ENCODE measurements around the gene RTP2.

RTP2 gene

DNA sequence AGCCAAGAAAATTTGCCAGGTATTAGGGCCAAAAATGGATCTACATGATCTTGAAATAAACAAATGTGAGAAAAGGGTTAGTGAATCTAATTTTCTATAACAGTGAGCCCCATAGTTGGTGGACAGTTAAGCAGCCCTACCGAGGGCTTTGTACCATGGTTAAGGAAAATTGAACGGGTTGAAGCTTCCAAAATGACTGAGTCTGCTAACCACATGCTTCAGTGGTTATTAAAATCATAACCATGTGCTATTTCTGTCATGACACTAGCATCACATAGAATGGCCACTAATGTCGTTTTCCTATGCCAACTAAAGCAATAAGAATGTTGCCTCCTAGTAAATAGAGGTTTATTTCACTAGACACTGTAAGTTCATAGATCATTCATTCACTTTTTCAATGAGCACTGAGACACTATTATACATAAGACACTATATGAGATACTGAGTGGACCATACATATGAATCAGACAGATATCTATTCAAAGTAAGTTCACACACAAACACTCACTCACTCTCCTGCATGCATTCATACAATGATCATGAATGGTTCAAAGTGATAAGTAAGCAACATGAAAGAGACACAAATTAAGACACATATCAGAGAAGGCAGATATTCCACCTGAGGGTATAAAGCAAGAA is 36.5 kb downstream of the RTP2 start:
- DNase-seq = no peak

DNA sequence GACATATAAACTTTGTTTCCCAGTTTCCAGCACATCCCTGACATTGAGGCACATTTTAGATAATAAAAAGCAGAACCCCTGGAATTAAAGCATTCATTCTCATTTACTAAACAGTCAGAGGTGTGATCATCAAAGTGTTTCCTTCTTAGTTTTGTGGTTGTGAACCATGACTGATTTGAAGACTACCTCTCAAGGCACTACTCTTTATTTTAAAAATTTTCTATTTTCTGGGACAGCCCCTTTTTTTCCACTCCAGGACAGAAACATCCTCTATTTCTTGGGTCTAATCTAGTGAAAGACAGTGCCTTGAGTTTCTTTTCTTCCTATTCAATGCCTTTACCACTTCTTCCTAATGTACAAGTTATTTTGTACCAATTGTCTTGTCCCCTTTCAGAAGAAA is 37.3 kb downstream of the RTP2 start:
- DNase-seq = no peak

DNA sequence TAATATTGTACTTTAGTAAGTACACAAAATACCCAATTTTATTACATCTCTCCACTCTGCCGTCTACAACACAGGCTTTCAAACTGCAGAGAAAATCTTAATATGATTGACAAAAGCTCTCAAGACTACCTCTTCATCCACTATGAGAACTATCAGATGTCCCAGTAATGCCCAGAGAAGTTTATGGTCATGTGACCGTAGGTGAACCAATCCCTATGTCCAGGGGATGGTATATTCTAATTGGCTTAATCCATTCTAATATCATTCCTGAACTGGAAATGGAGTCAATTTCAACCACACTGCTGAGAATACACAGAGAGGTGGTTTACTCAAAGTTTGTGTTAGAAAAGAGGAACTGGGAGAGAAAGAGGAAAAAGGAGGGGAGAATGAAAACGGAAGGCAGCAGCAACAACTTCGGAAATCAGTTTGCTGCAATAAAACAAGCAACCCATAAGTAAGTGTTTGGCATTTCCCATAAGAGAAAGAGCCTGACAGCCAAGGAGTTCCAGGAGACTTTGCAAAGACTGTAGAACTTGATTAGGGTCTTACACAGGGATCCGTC is 39.4 kb downstream of the RTP2 start:
- DNase-seq = no peak

DNA sequence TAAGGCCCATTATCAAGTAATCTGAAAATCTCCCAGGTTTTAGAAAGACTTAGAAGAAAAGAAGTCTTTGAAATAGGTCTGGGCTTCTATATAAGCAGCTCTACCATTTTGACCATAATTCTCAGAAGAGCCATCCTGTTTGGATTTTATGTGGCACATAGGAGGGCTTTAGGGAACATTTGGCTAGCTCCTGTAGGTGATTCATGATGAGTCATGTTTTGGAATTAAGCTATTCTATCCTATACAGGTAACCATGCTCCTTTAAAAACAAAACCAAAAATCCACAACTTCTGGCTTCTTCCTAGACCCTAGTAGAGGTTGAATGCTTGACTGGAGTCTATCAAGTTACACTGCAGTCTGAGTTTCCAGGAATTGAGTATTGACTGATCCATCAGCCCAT is 41.1 kb downstream of the RTP2 start:
- DNase-seq = no peak

DNA sequence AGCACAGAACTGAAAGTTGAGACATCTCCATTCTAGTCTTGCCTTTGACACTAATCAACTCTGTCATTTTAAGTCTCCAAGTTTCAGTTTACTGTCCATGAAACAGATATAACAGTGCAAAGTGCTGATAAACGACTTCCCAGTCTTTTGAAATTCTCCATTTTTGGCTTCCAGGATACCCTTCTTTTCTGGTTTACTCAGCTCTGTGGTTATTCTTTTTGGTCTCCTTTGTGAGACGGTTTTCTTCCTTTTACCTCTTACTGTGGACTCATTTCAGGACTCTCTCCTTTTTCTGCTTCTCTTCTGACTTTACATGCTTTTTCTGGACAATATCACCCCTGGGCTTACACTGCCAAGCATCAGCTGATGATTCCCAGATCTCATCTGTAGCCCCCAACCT is 51.1 kb downstream of the RTP2 start:
- DNase-seq = no peak
